Neural crest cell (in vitro differentiated cells): ENCODE measurements around the gene EIF4E. TPM values are rescaled to one million over a fixed set of nuclear protein-coding genes. Genes with fewer than 3 reads are reported as not detected.

Experiments
- DNase-seq: peaks from one replicate; pipeline ENCODE4 v3.0.0; 2021; ENCODE audit warnings: low read depth, mixed read lengths, low spot score
- H3K27ac Mint-ChIP-seq: one replicate; pipeline ENCODE4 v1.8.0; 2021; ENCODE audit warnings: mild to moderate bottlenecking, mixed read lengths; ENCODE audit not compliant: unreplicated experiment
- H3K27me3 Mint-ChIP-seq: 2 replicates; pipeline ENCODE4 v1.8.0; 2021; ENCODE audit warnings: low read depth, mild to moderate bottlenecking, mixed read lengths
- H3K36me3 Mint-ChIP-seq: 2 replicates; pipeline ENCODE4 v1.8.0; 2021; ENCODE audit warnings: low read depth, mild to moderate bottlenecking, mixed read lengths
- H3K4me1 Mint-ChIP-seq: 2 replicates; pipeline ENCODE4 v1.8.0; 2021; ENCODE audit warnings: mixed read lengths
- H3K4me3 Mint-ChIP-seq: one replicate; pipeline ENCODE4 v1.8.0; 2021; ENCODE audit warnings: mild to moderate bottlenecking, mixed read lengths
- H3K9me3 Mint-ChIP-seq: 2 replicates; pipeline ENCODE4 v1.8.0; 2021; ENCODE audit warnings: mixed read lengths
- total RNA-seq: library from RNA; stranded (reverse); gene quantifications from 2 replicates; pipeline ENCODE4 v1.2.1, GENCODE V29; 2021
- TF ChIP-seq, protein P1 (sequence below): fragments of 200-600 bp; sonication (generic); conservative IDR thresholded peaks from 2 replicates; pipeline ENCODE4 v1.5.0; 2021; ENCODE audit warnings: antibody characterized with exemption, mild to moderate bottlenecking

Gene EIF4E
- total RNA-seq, 1 donor from 2014 or later = 144 TPM

- no peaks in the 10 kb centered on the region for H3K9me3 Mint-ChIP-seq
- no peaks in the 10 kb centered on the region for H3K27me3 Mint-ChIP-seq
- TF ChIP-seq, protein P1, sequence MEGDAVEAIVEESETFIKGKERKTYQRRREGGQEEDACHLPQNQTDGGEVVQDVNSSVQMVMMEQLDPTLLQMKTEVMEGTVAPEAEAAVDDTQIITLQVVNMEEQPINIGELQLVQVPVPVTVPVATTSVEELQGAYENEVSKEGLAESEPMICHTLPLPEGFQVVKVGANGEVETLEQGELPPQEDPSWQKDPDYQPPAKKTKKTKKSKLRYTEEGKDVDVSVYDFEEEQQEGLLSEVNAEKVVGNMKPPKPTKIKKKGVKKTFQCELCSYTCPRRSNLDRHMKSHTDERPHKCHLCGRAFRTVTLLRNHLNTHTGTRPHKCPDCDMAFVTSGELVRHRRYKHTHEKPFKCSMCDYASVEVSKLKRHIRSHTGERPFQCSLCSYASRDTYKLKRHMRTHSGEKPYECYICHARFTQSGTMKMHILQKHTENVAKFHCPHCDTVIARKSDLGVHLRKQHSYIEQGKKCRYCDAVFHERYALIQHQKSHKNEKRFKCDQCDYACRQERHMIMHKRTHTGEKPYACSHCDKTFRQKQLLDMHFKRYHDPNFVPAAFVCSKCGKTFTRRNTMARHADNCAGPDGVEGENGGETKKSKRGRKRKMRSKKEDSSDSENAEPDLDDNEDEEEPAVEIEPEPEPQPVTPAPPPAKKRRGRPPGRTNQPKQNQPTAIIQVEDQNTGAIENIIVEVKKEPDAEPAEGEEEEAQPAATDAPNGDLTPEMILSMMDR = no peak
- DNase-seq = no peak
- peaks cover 3% of the 10 kb centered on the region for H3K36me3 Mint-ChIP-seq
- peaks cover 43% of the 10 kb centered on the region for H3K4me1 Mint-ChIP-seq
- no peak overlapping the region for H3K27ac Mint-ChIP-seq
- H3K4me3 Mint-ChIP-seq = no peak overlapping the region
Observed at GRCh38 chr4:98909646-98910401, 19.1 kb downstream of the EIF4E start.

- no peak overlapping the region for H3K4me3 Mint-ChIP-seq
Observed at GRCh38 chr4:98908703-98909262, 20.1 kb downstream of the EIF4E start.

GRCh38 chr4:98908182-98908581 lies 20.8 kb downstream of the EIF4E start:
- Mint-ChIP-seq H3K4me3 (no peak overlapping the region), H3K36me3 (peaks cover 3% of the 10 kb centered on the region), H3K27me3 (no peaks in the 10 kb centered on the region), H3K4me1 (peaks cover 38% of the 10 kb centered on the region), H3K27ac (no peak overlapping the region), H3K9me3 (no peaks in the 10 kb centered on the region)
- TF ChIP-seq, protein P1 = no peak
- DNase-seq = no peak

More at GRCh38 chr4:98908703-98909262, 20.1 kb downstream of the EIF4E start:
- Mint-ChIP-seq H3K4me1 (peaks cover 38% of the 10 kb centered on the region), H3K27me3 (no peaks in the 10 kb centered on the region), H3K9me3 (no peaks in the 10 kb centered on the region), H3K36me3 (peaks cover 3% of the 10 kb centered on the region), H3K27ac (no peak overlapping the region)
- no peak for DNase-seq
- TF ChIP-seq, protein P1 = no peak

- H3K36me3 Mint-ChIP-seq = peaks cover 17% of the 10 kb centered on the region
- no peak overlapping the region for H3K27ac Mint-ChIP-seq
- TF ChIP-seq, protein P1 = no peak
- H3K27me3 Mint-ChIP-seq = no peaks in the 10 kb centered on the region
- H3K9me3 Mint-ChIP-seq = no peaks in the 10 kb centered on the region
- no peak overlapping the region for H3K4me3 Mint-ChIP-seq
- DNase-seq = no peak
- peaks cover 41% of the 10 kb centered on the region for H3K4me1 Mint-ChIP-seq
Observed at GRCh38 chr4:98905839-98906238, 23.1 kb downstream of the EIF4E start.

DNA sequence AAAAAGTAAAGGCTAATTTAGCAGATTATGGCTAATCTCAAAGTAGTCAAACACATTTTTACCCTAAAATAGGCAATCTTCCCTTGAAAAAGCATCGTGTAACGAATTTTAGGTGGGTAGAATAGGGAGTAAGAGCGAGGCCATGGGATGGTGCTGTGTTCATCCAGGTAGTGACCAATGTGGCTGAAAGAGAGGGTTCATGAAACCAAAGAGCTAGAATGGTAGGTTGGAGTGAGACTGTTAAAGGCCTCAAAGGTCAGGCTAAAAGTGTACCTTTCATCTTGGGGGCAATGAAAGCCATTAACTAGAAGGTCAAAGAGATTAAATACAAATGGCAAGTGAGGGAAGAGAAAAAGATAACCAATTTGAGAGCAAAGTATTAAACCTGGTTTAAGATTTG lies 23.6 kb downstream of the EIF4E start:
- Mint-ChIP-seq H3K4me3 (no peak overlapping the region), H3K9me3 (no peaks in the 10 kb centered on the region), H3K36me3 (peaks cover 20% of the 10 kb centered on the region), H3K4me1 (peaks cover 41% of the 10 kb centered on the region), H3K27ac (no peak overlapping the region), H3K27me3 (no peaks in the 10 kb centered on the region)
- TF ChIP-seq, protein P1 = no peak
- no peak for DNase-seq
